GM12891 (cell line): Measurements from ENCODE around the gene JAKMIP3.

Experiments used
- DNase-seq: peaks from one replicate; pipeline ENCODE4 v3.0.0; 2011; ENCODE audit warnings: low spot score; ENCODE audit not compliant: insufficient read length
- FAIRE-seq: peaks from 2 replicates; lab custom pipeline; 2011; peaks lifted over from hg19 to GRCh38; lab: Jason Lieb, UNC
- PAX5 ChIP-seq: IDR thresholded peaks from 2 replicates; pipeline ENCODE4 v1.6.1; 2011; ENCODE audit warnings: low read length, moderate library complexity, mild to moderate bottlenecking; ENCODE audit not compliant: insufficient read depth, severe bottlenecking
- POLR2A ChIP-seq: IDR thresholded peaks from 2 replicates; pipeline ENCODE4 v1.6.1; 2011; ENCODE audit warnings: low read depth, low read length, control low read depth
- POLR2AphosphoS5 ChIP-seq: IDR thresholded peaks from 2 replicates; pipeline ENCODE4 v1.6.1; 2011; ENCODE audit warnings: low read depth, low read length, control low read depth
- POU2F2 ChIP-seq: IDR thresholded peaks from 2 replicates; pipeline ENCODE4 v1.6.1; 2011; ENCODE audit warnings: low read depth, mild to moderate bottlenecking, control low read depth, low read length, moderate library complexity
- SPI1 ChIP-seq: IDR thresholded peaks from 2 replicates; pipeline ENCODE4 v1.6.1; 2011; ENCODE audit warnings: low read depth, low read length, control low read depth
- TAF1 ChIP-seq: IDR thresholded peaks from 2 replicates; pipeline ENCODE4 v1.6.1; 2011; ENCODE audit warnings: low read depth, low read length, control low read depth

JAKMIP3 gene

DNA sequence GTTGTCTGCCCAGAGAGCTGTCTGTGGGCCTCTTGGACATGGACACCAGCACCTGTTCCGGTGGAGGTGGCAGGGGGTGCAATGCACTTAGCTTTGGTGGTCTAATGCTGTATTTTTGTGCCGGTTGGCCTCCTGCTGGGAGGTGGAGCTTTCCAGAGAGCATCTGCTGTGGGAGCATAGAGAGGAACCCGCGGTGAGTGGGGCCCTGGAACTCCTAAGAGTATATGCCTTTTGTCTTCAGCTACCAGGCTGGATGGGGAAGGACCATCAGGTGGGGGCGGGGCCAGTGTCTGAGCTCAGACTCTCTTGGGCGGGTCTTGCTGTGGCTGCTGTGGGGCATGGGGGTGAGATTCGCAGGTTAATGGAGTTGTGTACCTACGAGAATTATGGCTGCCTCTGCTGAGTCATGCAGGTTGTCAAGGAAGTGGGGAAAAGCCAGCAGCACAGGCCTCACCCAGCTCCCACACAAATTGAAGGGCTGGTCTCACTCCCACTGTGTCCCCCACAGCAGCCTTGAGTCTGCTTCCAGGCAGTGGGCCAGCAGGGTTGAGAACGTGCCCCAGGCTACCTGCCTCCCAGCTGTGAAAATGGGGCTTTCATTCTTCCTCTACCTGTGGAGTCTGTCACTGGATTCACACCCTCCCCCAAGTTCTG, 29.0 kb downstream of the JAKMIP3 start:
- DNase-seq = no peak
- TF ChIP-seq POLR2A (no peak), TAF1 (no peak)
- no peak for FAIRE-seq

DNA sequence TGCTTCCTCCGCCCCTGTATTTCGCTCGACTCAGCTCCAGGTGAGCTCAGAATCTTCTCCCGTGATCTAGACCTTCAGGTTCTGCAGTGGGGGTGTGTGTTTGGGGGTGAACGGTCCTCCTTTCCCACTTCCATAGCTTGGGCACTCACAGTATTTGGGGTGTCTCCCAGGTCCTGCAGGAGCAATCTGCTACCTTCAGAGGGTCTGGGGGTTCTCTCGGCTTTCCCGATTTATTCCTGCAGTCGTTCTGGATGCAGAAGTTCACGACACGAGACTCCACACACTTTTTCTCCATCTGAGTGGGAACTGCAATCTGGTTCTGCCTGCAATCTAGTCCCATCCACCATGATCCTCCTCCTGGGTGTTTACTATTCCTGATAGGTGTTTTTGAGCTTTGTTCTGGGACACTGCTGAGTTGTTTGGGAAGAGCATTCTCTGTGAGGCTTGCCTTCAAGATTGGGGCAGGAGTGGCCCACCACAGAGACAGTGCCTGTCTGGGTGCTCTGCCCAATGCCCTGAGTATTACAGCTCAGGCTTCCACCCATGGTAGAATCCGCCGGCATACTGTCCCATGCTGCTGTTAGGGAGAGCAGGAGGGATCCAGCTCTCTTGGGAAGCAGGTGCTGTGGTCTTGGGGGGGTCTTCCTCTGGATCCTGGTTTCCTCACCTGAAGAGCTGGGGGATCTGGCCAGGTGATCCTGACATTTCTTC, 29.8 kb downstream of the JAKMIP3 start:
- TF ChIP-seq TAF1 = no peak
- TF ChIP-seq POLR2AphosphoS5 = no peak
- FAIRE-seq = no peak
- DNase-seq = no peak

DNA sequence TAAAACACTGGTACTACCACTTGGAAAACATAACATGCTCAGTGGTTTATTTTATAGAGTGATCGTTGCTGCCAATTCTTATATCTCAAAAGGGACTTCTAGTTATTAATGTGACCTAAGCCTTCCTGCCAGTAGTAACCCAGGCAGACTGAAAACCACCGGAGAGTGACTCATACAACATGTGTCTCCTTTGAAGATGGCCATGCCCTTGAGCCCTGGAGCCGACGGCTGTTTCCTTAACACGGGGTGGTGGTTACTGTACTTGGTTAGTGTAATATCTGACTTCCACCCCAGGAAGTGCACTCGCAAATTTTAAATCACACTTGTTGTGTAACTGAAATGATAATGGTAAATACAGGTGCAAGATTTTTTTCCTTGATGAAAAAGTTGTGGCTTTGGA, 30.5 kb downstream of the JAKMIP3 start:
- TF ChIP-seq SPI1 (no peak), POLR2AphosphoS5 (no peak), PAX5 (no peak), POU2F2 (no peak), TAF1 (no peak), POLR2A (no peak)
- DNase-seq = no peak
- FAIRE-seq = no peak

DNA sequence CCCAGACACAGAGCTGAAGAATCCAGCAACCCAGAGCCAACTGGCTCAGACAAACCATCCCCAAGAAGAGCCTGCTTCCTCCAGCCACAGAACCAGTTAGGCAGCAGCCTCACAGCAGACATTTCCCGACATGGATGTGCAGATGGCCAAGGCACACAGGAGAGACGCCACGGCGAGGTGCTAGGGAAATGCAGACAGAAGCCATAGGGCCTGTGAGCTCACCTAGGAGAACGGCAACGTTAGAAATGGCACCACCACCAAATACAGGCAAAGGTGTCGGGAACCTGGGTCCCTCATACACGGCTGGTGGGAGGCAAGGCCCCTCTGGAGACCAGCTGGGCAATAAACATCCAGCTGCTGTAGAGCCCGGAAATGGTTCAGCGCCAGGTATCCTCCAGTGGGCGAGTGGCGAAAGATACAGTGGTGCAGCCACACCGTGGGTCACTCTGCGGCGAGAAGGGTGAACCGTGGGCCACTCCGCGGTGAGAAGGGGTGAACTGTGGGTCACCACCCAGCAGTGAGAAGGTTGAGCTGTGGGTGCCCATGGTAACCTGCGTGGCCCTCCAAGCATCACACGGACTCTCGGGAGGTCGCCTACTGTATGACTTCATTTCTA, 31.2 kb downstream of the JAKMIP3 start:
- TF ChIP-seq SPI1 = no peak
- TF ChIP-seq POLR2A = no peak
- no peak for TF ChIP-seq POLR2AphosphoS5
- TF ChIP-seq PAX5 = no peak
- TF ChIP-seq TAF1 = no peak
- no peak for TF ChIP-seq POU2F2
- DNase-seq = no peak
- FAIRE-seq = no peak

DNA sequence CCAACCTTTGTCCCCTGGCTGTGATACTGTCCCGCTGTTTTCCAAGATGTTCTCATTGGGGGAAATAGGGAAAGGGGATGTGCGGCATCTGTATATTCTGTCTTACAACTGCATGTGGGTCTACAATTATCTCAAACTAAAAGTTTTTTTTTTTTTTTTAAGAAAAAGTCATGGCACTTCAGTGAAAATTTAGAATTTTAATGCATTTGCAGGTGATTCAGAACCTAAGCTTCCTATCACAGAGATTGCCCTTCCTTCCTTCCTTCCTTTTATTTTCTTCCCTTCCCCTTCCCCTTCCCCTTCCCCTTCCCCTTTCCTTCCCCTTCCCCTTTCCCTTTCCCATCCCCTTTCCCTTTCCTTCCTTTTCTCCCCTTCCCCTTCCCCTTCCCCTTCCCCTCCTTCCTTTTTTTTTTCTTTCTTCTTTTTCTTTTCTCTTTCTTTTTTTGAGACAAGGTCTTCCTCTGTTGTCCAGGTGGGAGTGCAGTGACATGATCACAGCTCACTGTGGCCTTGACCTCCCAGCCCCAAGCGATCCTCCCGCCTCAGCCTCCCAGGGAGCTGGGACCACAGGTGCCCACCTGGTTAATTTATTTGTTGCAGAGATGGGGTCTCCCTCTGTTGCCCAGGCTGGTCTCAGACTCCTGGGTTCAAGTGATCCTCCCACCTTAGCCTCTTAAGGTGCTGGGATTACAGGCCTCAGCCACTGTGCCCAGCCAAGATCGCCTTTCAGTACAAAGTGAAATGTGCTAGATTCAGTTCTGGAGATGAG, 32.0 kb downstream of the JAKMIP3 start:
- DNase-seq (no peak), FAIRE-seq (no peak)
- TF ChIP-seq SPI1 (no peak), PAX5 (no peak), POLR2AphosphoS5 (no peak), TAF1 (no peak), POLR2A (no peak), POU2F2 (no peak)

DNA sequence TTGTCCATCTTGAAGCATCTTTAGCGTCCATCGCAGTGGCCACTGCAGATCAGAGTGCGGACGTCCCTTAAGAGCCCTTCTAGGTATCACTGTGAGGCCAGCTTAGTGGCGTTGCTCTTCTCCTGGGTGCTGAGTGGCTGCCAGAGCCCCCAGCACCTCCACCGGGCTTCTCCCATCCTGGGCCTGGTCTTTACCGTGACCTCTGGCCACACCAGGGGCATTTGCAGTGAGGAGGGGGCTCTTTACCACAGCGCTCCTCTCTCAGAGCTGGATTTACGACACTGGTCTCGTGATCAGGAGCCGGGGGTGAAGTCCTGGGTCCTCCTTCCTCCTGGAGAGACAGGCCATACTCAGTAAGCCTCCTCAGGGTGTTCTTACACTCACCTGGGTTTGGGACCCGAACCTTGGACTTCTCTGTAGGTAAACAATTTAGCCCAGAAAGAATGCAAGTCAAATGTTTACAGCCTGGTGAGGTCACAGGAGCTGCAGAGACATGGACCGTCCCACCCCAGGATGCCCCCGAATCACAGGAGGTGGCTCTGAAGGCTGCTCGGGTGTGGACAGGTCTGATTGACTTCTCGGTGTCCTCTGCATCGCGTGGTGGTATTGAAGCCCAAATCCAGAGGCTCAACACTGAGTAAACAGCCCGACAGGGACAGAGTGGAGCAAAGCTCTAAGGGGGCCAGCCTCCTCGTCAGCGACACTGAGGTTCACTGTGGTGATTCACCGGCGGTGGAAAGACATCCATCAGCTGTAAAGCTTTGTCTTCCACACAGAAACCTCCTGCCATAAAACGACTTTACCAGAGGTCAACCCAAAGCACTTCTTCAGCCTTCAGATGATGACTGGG, 33.0 kb downstream of the JAKMIP3 start:
- DNase-seq (no peak), FAIRE-seq (no peak)
- TF ChIP-seq SPI1 (no peak), TAF1 (no peak), POU2F2 (no peak), PAX5 (no peak), POLR2A (no peak)

DNA sequence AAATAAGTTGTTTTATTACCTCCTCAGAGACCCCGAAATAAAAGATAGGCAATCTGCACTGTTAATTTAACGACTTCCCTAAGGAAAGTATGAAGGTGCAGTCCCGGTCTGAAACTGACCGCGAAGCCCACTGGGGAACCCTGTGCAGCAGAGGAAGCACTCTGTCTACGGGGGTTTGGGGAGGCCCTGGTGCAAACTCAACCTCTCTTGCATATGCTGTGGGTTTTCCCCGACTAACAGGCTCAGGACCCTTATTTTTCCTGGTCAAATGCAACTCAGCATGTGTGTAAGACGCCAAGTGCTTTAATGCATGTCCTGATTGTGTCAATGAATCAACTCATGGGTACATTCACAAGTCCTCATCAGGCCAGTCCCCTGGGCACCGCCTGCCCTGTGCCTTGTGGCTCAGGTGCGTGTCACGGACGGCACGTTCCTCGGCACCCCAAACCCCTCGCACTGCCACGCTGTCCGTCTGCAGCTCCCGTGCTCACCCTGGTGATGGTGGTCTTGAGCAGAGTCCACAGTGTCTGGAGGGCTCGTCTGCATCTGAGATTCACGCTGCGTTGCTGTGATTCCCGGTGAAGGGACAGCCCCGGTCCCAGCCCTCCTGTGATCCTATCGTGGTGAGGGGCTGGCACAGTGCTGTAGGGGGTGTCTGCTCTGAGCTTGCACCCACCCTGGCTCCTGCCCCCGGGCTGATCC, 33.8 kb downstream of the JAKMIP3 start:
- no peak for FAIRE-seq

DNA sequence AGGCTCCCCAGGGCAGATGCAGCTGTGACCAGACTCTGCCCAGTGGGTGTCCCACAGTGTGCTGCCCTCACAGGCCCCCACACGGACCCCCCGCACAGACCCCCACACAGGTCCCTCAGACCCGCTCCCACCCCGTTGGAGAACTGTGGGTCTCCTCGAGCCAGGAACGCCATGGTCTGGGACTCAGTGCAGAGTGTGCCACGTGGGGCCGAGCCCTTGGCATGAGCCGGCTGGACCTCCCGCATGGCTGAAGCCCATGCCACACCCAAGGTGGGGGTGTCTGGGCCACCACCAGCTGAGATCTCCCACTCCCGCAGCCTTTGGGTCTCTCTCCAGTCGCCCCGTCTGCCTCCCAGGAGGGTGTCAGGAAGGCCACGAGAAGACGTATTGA, 34.3 kb downstream of the JAKMIP3 start:
- no peak for TF ChIP-seq POLR2A
- no peak for DNase-seq
- no peak for FAIRE-seq

More for the DNA sequence above, 33.8 kb downstream of the JAKMIP3 start:
- DNase-seq = no peak
- TF ChIP-seq POLR2A (no peak), SPI1 (no peak), POLR2AphosphoS5 (no peak), POU2F2 (no peak), PAX5 (no peak), TAF1 (no peak)
